ENCODE results near the gene FBXL20.
"Not testable (repeated sequence)": the region's sequence is repeated elsewhere in the genome, so short reads cannot be mapped to it uniquely, and the experiment has no call there.

GRCh38 chr17:39286513-39286912 lies 114.9 kb downstream of the FBXL20 start:
- not testable (repeated sequence) for TF ChIP-seq CTCF, POLR2AphosphoS5 (IDR thresholded peaks at IDR 0.05)

Measured in esophagus muscularis mucosa (tissue), 3 donors.